K562 (cell line): ENCODE measurements around the gene PCBP4. TPM values are rescaled to one million over a fixed set of nuclear protein-coding genes. Genes with fewer than 3 reads are reported as not detected.

Source experiments
- ATAC-seq: fragments of 200-7000 bp; cut with Tn5 transposase; 3 replicates; pipeline ENCODE4 v1.9.1; 2020; ENCODE audit warnings: moderate library complexity
- BruUV-seq: library from RNA; stranded (reverse); fragments of 400-500 nt; replicated peaks from 2 replicates; lab custom pipeline; 2021; lab: Mats Ljungman, UMichigan
- CTCF ChIA-PET: fragments of 300-600 bp; formaldehyde crosslinking; extraction: SDS; loops from one replicate; lab custom pipeline; 2021; ENCODE audit warnings: low intra/inter-chr PET ratio; lab: Yijun Ruan, JAX
- POLR2A ChIA-PET: fragments of 300-600, 350-650 bp; sonication (Branson Sonifier 250); formaldehyde crosslinking; extraction: SDS; loops from one replicate; lab custom pipeline; 2021; ENCODE audit warnings: antibody characterized with exemption, inconsistent platforms; lab: Yijun Ruan, JAX
- DNase-seq, 4 experiments: peaks; one replicate each; pipeline versions ENCODE4 v3.0.0 to v3.0.0-alpha.2; 2011 to 2018; ENCODE audit warnings: low spot score in 3 of 4, mixed read lengths in 3 of 4; ENCODE audit errors: extremely low read depth in 1 of 4
- FAIRE-seq: peaks from 2 replicates; lab custom pipeline; 2011; peaks lifted over from hg19 to GRCh38; lab: Jason Lieb, UNC
- H2AFZ ChIP-seq: 2 replicates; pipeline ENCODE4 v1.6.0; 2011; ENCODE audit warnings: low read depth, low read length, control low read depth, inconsistent platforms
- H3K27ac ChIP-seq: fragments of 200-600 bp; 3 replicates; pipeline ENCODE4 v1.8.0; 2011; ENCODE audit warnings: low read depth, mild to moderate bottlenecking, control low read depth, inconsistent platforms, low read length, moderate library complexity, mixed read lengths; ENCODE audit errors: extremely low read depth
- H3K27me3 ChIP-seq, 2 experiments: fragments of 300-600 bp in 1 of 2; 2 replicates in 1 of 2; 3 replicates in 1 of 2; pipeline versions ENCODE4 v1.6.0 to v1.8.0; 2011; ENCODE audit warnings: inconsistent platforms in 2 of 2, low read length in 2 of 2, mild to moderate bottlenecking in 1 of 2, mixed read lengths in 1 of 2, moderate library complexity in 1 of 2; ENCODE audit not compliant: control insufficient read depth in 2 of 2, insufficient read depth in 2 of 2
- H3K36me3 ChIP-seq: fragments of 300-600 bp; 3 replicates; pipeline ENCODE4 v1.8.0; 2011; ENCODE audit warnings: mild to moderate bottlenecking, low read length, inconsistent platforms; ENCODE audit not compliant: control insufficient read depth, insufficient read depth
- H3K4me1 ChIP-seq, 2 experiments: fragments of 200-600 bp in 1 of 2; replicated peaks in 1 of 2; 2 replicates in 1 of 2; 3 replicates in 1 of 2; pipeline versions ENCODE4 v1.5.1 to v1.8.0; 2011; ENCODE audit warnings: inconsistent platforms in 2 of 2, low read length in 2 of 2, mild to moderate bottlenecking in 1 of 2, mixed read lengths in 1 of 2, moderate library complexity in 1 of 2; ENCODE audit not compliant: control insufficient read depth in 2 of 2, insufficient read depth in 2 of 2
- H3K4me2 ChIP-seq: 2 replicates; pipeline ENCODE4 v1.6.1; 2011; ENCODE audit warnings: low read length, control low read depth, inconsistent platforms, mixed read lengths; ENCODE audit not compliant: insufficient read depth
- H3K4me3 ChIP-seq: fragments of 200-600 bp; sonication (generic), shearing (Covaris generic); 2 replicates; pipeline ENCODE4 v1.5.1; 2016; ENCODE audit warnings: control low read depth, inconsistent platforms
- H3K79me2 ChIP-seq: fragments of 200-600 bp; 3 replicates; pipeline ENCODE4 v1.8.0; 2011; ENCODE audit warnings: low read length, inconsistent platforms; ENCODE audit not compliant: control insufficient read depth, insufficient read depth
- H3K9ac ChIP-seq, 2 experiments: 2 replicates each; pipeline versions ENCODE4 v1.6.0 to v1.6.1; 2011; ENCODE audit warnings: low read depth in 2 of 2, low read length in 2 of 2, control low read depth in 1 of 2, inconsistent platforms in 1 of 2, mild to moderate bottlenecking in 1 of 2, mixed read lengths in 1 of 2; ENCODE audit not compliant: insufficient read depth in 1 of 2
- H3K9me1 ChIP-seq: one replicate; pipeline ENCODE4 v1.6.0; 2011; ENCODE audit warnings: inconsistent platforms, mild to moderate bottlenecking, low read length, moderate library complexity; ENCODE audit not compliant: control insufficient read depth, insufficient read depth
- H3K9me3 ChIP-seq: replicated peaks from 2 replicates; pipeline ENCODE4 v1.5.1; 2011; ENCODE audit warnings: low read depth, low read length, inconsistent platforms; ENCODE audit not compliant: control insufficient read depth, insufficient read depth
- H4K20me1 ChIP-seq: replicated peaks from 2 replicates; pipeline ENCODE4 v1.6.1; 2011; ENCODE audit warnings: low read length, inconsistent platforms, mixed read lengths; ENCODE audit not compliant: control insufficient read depth, insufficient read depth
- CHCHD3 ChIP-seq: fragments of 250-450 bp; sonication (Bioruptor Pico); IDR thresholded peaks from 2 replicates; pipeline ENCODE4 v2.1.2; 2022; ENCODE audit warnings: mild to moderate bottlenecking
- EP300 ChIP-seq: IDR thresholded peaks from 2 replicates; pipeline ENCODE4 v1.6.1; 2012; ENCODE audit warnings: low read length, improper control_type of control experiment
- FOS ChIP-seq: IDR thresholded peaks from 3 replicates; pipeline ENCODE4 v1.6.1; 2011; ENCODE audit not compliant: insufficient read length; ENCODE audit errors: extremely low read depth
- FOXK2 ChIP-seq, 2 experiments: fragments of 450-650 bp; IDR thresholded peaks in 1 of 2; conservative IDR thresholded peaks in 1 of 2; 2 replicates each; pipeline ENCODE4 v1.6.1; 2016; ENCODE audit warnings: low read depth in 2 of 2, mild to moderate bottlenecking in 1 of 2
- GTF2F1 ChIP-seq: IDR thresholded peaks from 2 replicates; pipeline ENCODE4 v1.6.1; 2011; ENCODE audit warnings: low read depth, low read length, improper control_type of control experiment
- MTA1 ChIP-seq: fragments of 450-650 bp; IDR thresholded peaks from 2 replicates; pipeline ENCODE4 v1.6.1; 2017; ENCODE audit warnings: borderline replicate concordance
- SMAD1 ChIP-seq: fragments of 150-350 bp; IDR thresholded peaks from 2 replicates; pipeline ENCODE4 v1.6.1; 2014; ENCODE audit warnings: low read length, low read depth; ENCODE audit not compliant: partially characterized antibody
- TAL1 ChIP-seq: fragments of 450-650 bp; IDR thresholded peaks from 2 replicates; pipeline ENCODE4 v1.6.1; 2016; ENCODE audit warnings: mild to moderate bottlenecking
- ZBTB1 ChIP-seq: sonication (generic); formaldehyde crosslinking; IDR thresholded peaks from 2 replicates; pipeline ENCODE4 v1.8.1; 2023; ENCODE audit warnings: missing genetic modification reagents, low read depth, mild to moderate bottlenecking, borderline replicate concordance
- WGBS: fragments of 100-300 bp; shearing (Covaris generic); methylation state at CpG from one replicate; pipeline ENCODE4 v1.1.6; 2016; ENCODE audit warnings: low coverage, mixed read lengths; ENCODE audit not compliant: insufficient coverage; ENCODE audit errors: missing lambda C conversion rate; 5-methylcytosine and 5-hydroxymethylcytosine counted together
- in situ Hi-C: fragments of 300-500 bp; cut with MboI; formaldehyde crosslinking; loops from 4 replicates; pipeline ENCODE4 v1.15.0; 2018; ENCODE audit warnings: inconsistent platforms, mixed read lengths
- intact Hi-C: fragments of 100-400 bp; cut with micrococcal nuclease; formaldehyde crosslinking; loops from 2 replicates; pipeline ENCODE4 v1.14.2; 2022
- polyA plus RNA-seq, 8 experiments: library from polyadenylated mRNA; depleted of rRNA in 4 of 8; stranded (reverse) in 5 of 8; unstranded in 3 of 8; fragments of >200 nt; fragmentation: Nextera tagmentation in 2 of 8; fragmentation: Illumina TruSeq in 1 of 8; extraction: Ambion mirVana in 2 of 8; extraction: Trizol in 1 of 8; gene quantifications; 2 replicates each; pipeline versions ENCODE4 v1.2.1 to v1.2.3, GENCODE V29; 2011 to 2014; ENCODE audit warnings: inconsistent platforms in 1 of 8, missing spikeins in 1 of 8
- total RNA-seq, 7 experiments: library from RNA; depleted of rRNA in 6 of 7; stranded (reverse); fragments of >200 nt in 6 of 7; fragmentation: Illumina TruSeq in 2 of 7; extraction: Trizol in 2 of 7; gene quantifications; 2 replicates each; pipeline versions ENCODE4 v1.2.1 to v1.2.3, GENCODE V29; 2011 to 2021; ENCODE audit warnings: low replicate concordance in 1 of 7

The PCBP4 gene
- total and polyA plus RNA-seq, 9 of the 15 experiments (the other 6 are each of a cell fraction or from before 2014, with no cell fraction given): 0.06 to 5.8 (median 2.6) TPM

DNA sequence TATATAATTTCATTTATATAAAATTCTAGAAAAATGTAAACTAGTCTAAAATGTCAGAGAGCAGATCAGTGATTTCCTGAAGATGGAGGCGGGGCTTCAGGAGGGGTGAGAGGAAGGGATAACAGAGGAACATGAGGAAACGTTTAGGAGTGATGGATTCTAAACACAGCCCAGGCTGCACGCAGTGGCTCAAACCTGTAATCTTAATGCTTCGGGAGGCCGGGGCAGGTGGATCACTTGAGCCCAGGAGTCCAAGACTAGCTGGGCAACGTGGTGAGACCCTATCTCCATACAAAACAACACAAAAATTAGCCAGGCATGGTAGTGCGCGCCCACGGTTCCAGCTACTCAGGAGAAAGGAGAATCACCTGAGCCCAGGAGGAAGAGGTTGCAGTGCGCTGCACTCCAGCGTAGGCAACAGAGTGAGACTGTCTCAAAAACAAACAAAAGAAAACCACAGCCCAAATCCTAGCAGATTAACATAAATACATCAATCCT lies 46.1 kb downstream of the PCBP4 start:
- H4K20me1 ChIP-seq: no peaks in the 10 kb centered on the region
- BruUV-seq: no TSS peak
- ChIA-PET POLR2A (no interaction called here), CTCF (no interaction called here)
- H3K36me3 ChIP-seq: no peaks in the 10 kb centered on the region
- in situ Hi-C loops: no loop called here
- H3K9ac ChIP-seq: no peak overlapping the region
- intact Hi-C loops: no loop called here
- H3K9me3 ChIP-seq: no peaks in the 10 kb centered on the region
- H2AFZ ChIP-seq: no peak overlapping the region
- no peak for TF ChIP-seq FOS
- no peak for TF ChIP-seq EP300
- TF ChIP-seq TAL1: no peak
- no peak for TF ChIP-seq ZBTB1 (CRISPR knock-in tag)
- no peak for TF ChIP-seq SMAD1
- TF ChIP-seq FOXK2 (conservative IDR thresholded peaks at IDR 0.05 in 1 of 2, IDR thresholded peaks at IDR 0.05 in 1 of 2; ENCODE audit: low read depth in 2 of 2): no peak
- no peak for TF ChIP-seq GTF2F1
- TF ChIP-seq MTA1: no peak
- no peak for TF ChIP-seq CHCHD3 (CRISPR knock-in tag)
- 4% methylated on average over 8 of the region's 11 CpGs for WGBS
- ATAC-seq (no peak), FAIRE-seq (no peak), DNase-seq (no peak)
- no peaks in the 10 kb centered on the region for H3K9me1 ChIP-seq
- no peak overlapping the region for H3K4me2 ChIP-seq
- H3K79me2 ChIP-seq: no peaks in the 10 kb centered on the region
- H3K27me3 ChIP-seq: peaks cover 0 to 3% of the 10 kb centered on the region in 2 experiments; a peak in 2 of 5 replicates
- no peaks in the 10 kb centered on the region for H3K4me1 ChIP-seq
- H3K4me3 ChIP-seq: no peak overlapping the region
- no peak overlapping the region for H3K27ac ChIP-seq
